Liver (tissue), 9 donors: ENCODE data around the gene TNFRSF11A. TPM values are rescaled to one million over a fixed set of nuclear protein-coding genes. Genes with fewer than 3 reads are reported as not detected.

Experiments
- DNase-seq: peaks from one replicate; pipeline ENCODE4 v3.0.0-alpha.2; 2017; ENCODE audit warnings: low spot score
- H3K27ac ChIP-seq, 2 donors: one replicate each; pipeline ENCODE4 v1.7.0; 2013; ENCODE audit warnings: inconsistent platforms in 2 of 2, low read length in 2 of 2, control low read depth in 1 of 2, low read depth in 1 of 2, mild to moderate bottlenecking in 1 of 2
- H3K27me3 ChIP-seq, 4 donors: one replicate each; pipeline versions ENCODE4 v1.6.1 to v1.7.0; 2013; ENCODE audit warnings: low read length in 3 of 4, inconsistent platforms in 1 of 4, mild to moderate bottlenecking in 1 of 4, moderate library complexity in 1 of 4; ENCODE audit not compliant: control insufficient read depth in 4 of 4, insufficient read depth in 4 of 4
- H3K36me3 ChIP-seq, 4 donors: one replicate each; pipeline versions ENCODE4 v1.6.1 to v1.7.0; 2013; ENCODE audit warnings: low read length in 3 of 4, mild to moderate bottlenecking in 3 of 4, low read depth in 1 of 4, moderate library complexity in 1 of 4; ENCODE audit not compliant: control insufficient read depth in 4 of 4, insufficient read depth in 3 of 4
- H3K4me1 ChIP-seq, 4 donors: one replicate each; pipeline versions ENCODE4 v1.6.1 to v1.7.0; 2013; ENCODE audit warnings: low read length in 3 of 4, mild to moderate bottlenecking in 3 of 4, moderate library complexity in 1 of 4; ENCODE audit not compliant: control insufficient read depth in 4 of 4, insufficient read depth in 4 of 4
- H3K4me3 ChIP-seq, 3 donors: one replicate each; pipeline versions ENCODE4 v1.6.1 to v1.7.0; 2013; ENCODE audit warnings: low read length in 3 of 3, control low read depth in 1 of 3, low read depth in 1 of 3, mild to moderate bottlenecking in 1 of 3
- H3K9ac ChIP-seq, 2 donors: one replicate each; pipeline ENCODE4 v1.7.0; 2013; ENCODE audit warnings: low read length in 2 of 2, mild to moderate bottlenecking in 2 of 2, moderate library complexity in 2 of 2, control low read depth in 1 of 2, low read depth in 1 of 2
- H3K9me3 ChIP-seq, 4 donors: one replicate each; pipeline versions ENCODE4 v1.6.1 to v1.7.0; 2013; ENCODE audit warnings: low read length in 3 of 4; ENCODE audit not compliant: control insufficient read depth in 4 of 4
- ATF3 ChIP-seq: IDR thresholded peaks from 2 replicates; pipeline ENCODE4 v1.6.1; 2016; ENCODE audit warnings: antibody characterized with exemption
- CTCF ChIP-seq: fragments of 150-350 bp; IDR thresholded peaks from 2 replicates; pipeline ENCODE4 v1.5.1; 2017; ENCODE audit warnings: improper control_type of control experiment, low read depth, low read length; ENCODE audit not compliant: missing input control
- EGR1 ChIP-seq, 2 donors: IDR thresholded peaks; 2 replicates each; pipeline ENCODE4 v1.6.1; 2016 to 2018; ENCODE audit warnings: antibody characterized with exemption in 2 of 2, low read depth in 2 of 2
- FOXA1 ChIP-seq: IDR thresholded peaks from 2 replicates; pipeline ENCODE4 v1.6.1; 2016; ENCODE audit warnings: antibody characterized with exemption
- FOXA2 ChIP-seq: IDR thresholded peaks from 2 replicates; pipeline ENCODE4 v1.6.1; 2016; ENCODE audit warnings: antibody characterized with exemption
- GABPA ChIP-seq, 2 donors: IDR thresholded peaks in 1 of 2; conservative IDR thresholded peaks in 1 of 2; 2 replicates each; pipeline ENCODE4 v1.6.1; 2016; ENCODE audit warnings: antibody characterized with exemption in 2 of 2, mild to moderate bottlenecking in 1 of 2, moderate library complexity in 1 of 2
- HNF4A ChIP-seq, 2 donors: conservative IDR thresholded peaks; 2 replicates each; pipeline ENCODE4 v1.6.1; 2016; ENCODE audit warnings: antibody characterized with exemption in 2 of 2, mild to moderate bottlenecking in 2 of 2
- HNF4G ChIP-seq: IDR thresholded peaks from 2 replicates; pipeline ENCODE4 v1.6.1; 2016; ENCODE audit warnings: antibody characterized with exemption
- JUND ChIP-seq, 2 donors: IDR thresholded peaks; 2 replicates each; pipeline ENCODE4 v1.6.1; 2016; ENCODE audit warnings: antibody characterized with exemption in 2 of 2
- MAX ChIP-seq: IDR thresholded peaks from 2 replicates; pipeline ENCODE4 v1.6.1; 2016; ENCODE audit warnings: antibody characterized with exemption
- NR2F2 ChIP-seq: IDR thresholded peaks from 2 replicates; pipeline ENCODE4 v1.6.1; 2016; ENCODE audit warnings: antibody characterized with exemption
- RAD21 ChIP-seq, 2 donors: IDR thresholded peaks; 2 replicates each; pipeline ENCODE4 v1.6.1; 2016; ENCODE audit warnings: antibody characterized with exemption in 2 of 2, mild to moderate bottlenecking in 2 of 2
- REST ChIP-seq: IDR thresholded peaks from 2 replicates; pipeline ENCODE4 v1.6.1; 2016; ENCODE audit warnings: antibody characterized with exemption, mild to moderate bottlenecking
- RXRA ChIP-seq, 2 donors: IDR thresholded peaks; 2 replicates each; pipeline ENCODE4 v1.6.1; 2017 to 2018; ENCODE audit warnings: antibody characterized with exemption in 2 of 2, mild to moderate bottlenecking in 1 of 2
- SP1 ChIP-seq: IDR thresholded peaks from 2 replicates; pipeline ENCODE4 v1.6.1; 2018; ENCODE audit warnings: antibody characterized with exemption, mild to moderate bottlenecking
- TAF1 ChIP-seq: conservative IDR thresholded peaks from 2 replicates; pipeline ENCODE4 v1.6.1; 2016; ENCODE audit warnings: antibody characterized with exemption, mild to moderate bottlenecking
- YY1 ChIP-seq: IDR thresholded peaks from 2 replicates; pipeline ENCODE4 v1.6.1; 2016; ENCODE audit warnings: antibody characterized with exemption, mild to moderate bottlenecking
- ZBTB33 ChIP-seq: IDR thresholded peaks from 2 replicates; pipeline ENCODE4 v1.6.1; 2016; ENCODE audit warnings: antibody characterized with exemption
- WGBS: extraction: QIAGEN DNeasy Blood & Tissue Kit; methylation state at CpG from one replicate; pipeline ENCODE4 v1.1.7; 2013; 5-methylcytosine and 5-hydroxymethylcytosine counted together
- polyA plus RNA-seq, 2 donors: library from polyadenylated mRNA; stranded (reverse) in 1 of 2; unstranded in 1 of 2; fragments of 200-250 nt in 1 of 2; fragments of >200 nt in 1 of 2; fragmentation: Nextera tagmentation in 1 of 2; extraction: Ambion mirVana in 1 of 2; gene quantifications; one replicate each; pipeline versions ENCODE4 v1.2.1 to v1.2.3, GENCODE V29; 2013 to 2015
- total RNA-seq, 2 donors: library from RNA; depleted of rRNA; stranded (reverse); fragments of >200 nt; gene quantifications; one replicate each; pipeline ENCODE4 v1.2.3, GENCODE V29; 2014
- donor health status: healthy.
- donor health status: healthy.
- donor health status: healthy.
- donor health status: healthy.
- donor health status: healthy.

Gene TNFRSF11A
- total and polyA plus RNA-seq, 4 donors = 0.32 to 1.8 (median 0.90) TPM

- H3K27me3 ChIP-seq = no peaks in the 10 kb centered on the region
- H3K9me3 ChIP-seq = no peaks in the 10 kb centered on the region
- no peak overlapping the region for H3K9ac ChIP-seq
- no peak for DNase-seq
- H3K4me1 ChIP-seq = no peaks in the 10 kb centered on the region
- WGBS = 65% methylated on average over 1 of the region's 1 CpG
- no peak for TF ChIP-seq JUND (IDR thresholded peaks at IDR 0.05)
- no peak for TF ChIP-seq NR2F2
- TF ChIP-seq ZBTB33 = no peak
- TF ChIP-seq FOXA1 = no peak
- no peak for TF ChIP-seq CTCF
- no peak for TF ChIP-seq HNF4G
- TF ChIP-seq RXRA (IDR thresholded peaks at IDR 0.05) = no peak
- no peak overlapping the region for H3K4me3 ChIP-seq
- no peaks in the 10 kb centered on the region for H3K36me3 ChIP-seq
- no peak overlapping the region for H3K27ac ChIP-seq
These were observed 88.1 kb downstream of the TNFRSF11A start for GRCh38 chr18:62413206-62413605.

GRCh38 chr18:62418258-62418657, 93.1 kb downstream of the TNFRSF11A start:
- TF ChIP-seq RAD21 (IDR thresholded peaks at IDR 0.05) (no peak), ATF3 (no peak), FOXA2 (no peak), JUND (IDR thresholded peaks at IDR 0.05) (no peak), NR2F2 (no peak), FOXA1 (no peak), REST (no peak), TAF1 (no peak), HNF4A (conservative IDR thresholded peaks at IDR 0.05) (no peak), SP1 (no peak), CTCF (no peak), HNF4G (no peak), MAX (no peak), YY1 (no peak), RXRA (IDR thresholded peaks at IDR 0.05) (no peak), EGR1 (IDR thresholded peaks at IDR 0.05; ENCODE audit: low read depth in 2 of 2) (no peak), ZBTB33 (no peak), GABPA (IDR thresholded peaks at IDR 0.05 in 1 of 2, conservative IDR thresholded peaks at IDR 0.05 in 1 of 2) (no peak)
- Histone ChIP-seq H3K9ac (no peak overlapping the region), H3K4me3 (no peak overlapping the region), H3K27ac (no peak overlapping the region), H3K27me3 (no peaks in the 10 kb centered on the region), H3K9me3 (no peaks in the 10 kb centered on the region), H3K36me3 (no peaks in the 10 kb centered on the region), H3K4me1 (peaks cover 0 to 3% (median 0%) of the 10 kb centered on the region in 4 donors)
- no peak for DNase-seq
- 84% methylated on average over 1 of the region's 1 CpG for WGBS
